ENCODE results near the gene PLEKHA7. TPM values are rescaled to one million over a fixed set of nuclear protein-coding genes. Genes with fewer than 3 reads are reported as not detected.

Gene PLEKHA7
- total RNA-seq, 1 donor from 2014 or later = 25.3 TPM

GRCh38 chr11:16825968-16826367, 188.2 kb downstream of the PLEKHA7 start:
- Histone ChIP-seq H3K4me3 (ENCODE audit: low read depth, low read length) (no peak overlapping the region), H3K36me3 (ENCODE audit: control insufficient read depth, insufficient read depth, low read length) (peaks cover 1% of the 10 kb centered on the region), H3K27me3 (ENCODE audit: control insufficient read depth, insufficient read depth, low read length) (no peaks in the 10 kb centered on the region)
- no peak for DNase-seq (ENCODE audit: low read depth)
- no peak for TF ChIP-seq CTCF (IDR thresholded peaks at IDR 0.05; ENCODE audit: insufficient read depth, low read length, poor library complexity, severe bottlenecking)

DNA sequence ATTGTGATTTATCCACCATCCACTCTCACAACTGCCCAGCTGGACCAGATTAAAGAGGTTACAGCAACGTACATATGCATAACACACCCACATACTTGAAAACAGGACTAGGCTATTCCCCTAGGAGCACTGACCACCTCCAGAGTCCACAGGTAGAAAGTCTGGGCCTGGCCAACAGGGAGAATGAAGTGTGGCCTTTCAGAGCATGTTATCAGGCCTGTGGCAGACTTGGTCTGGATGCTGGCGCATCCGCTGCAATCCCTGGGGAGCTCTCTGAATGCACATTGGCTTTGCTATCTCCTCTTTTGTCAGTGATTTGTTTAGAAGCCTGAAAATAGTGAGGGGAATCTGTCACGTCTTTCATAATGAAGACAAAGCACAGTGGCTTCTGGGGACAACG, 189.1 kb downstream of the PLEKHA7 start:
- Histone ChIP-seq H3K4me3 (ENCODE audit: low read depth, low read length) (no peak overlapping the region), H3K27me3 (ENCODE audit: control insufficient read depth, insufficient read depth, low read length) (no peaks in the 10 kb centered on the region), H3K36me3 (ENCODE audit: control insufficient read depth, insufficient read depth, low read length) (peaks cover 1% of the 10 kb centered on the region)
- no peak for TF ChIP-seq CTCF (IDR thresholded peaks at IDR 0.05; ENCODE audit: insufficient read depth, low read length, poor library complexity, severe bottlenecking)
- no peak for DNase-seq (ENCODE audit: low read depth)

- peak; percentile 38 for DNase-seq (ENCODE audit: low read depth)
- peak; percentile 85 for TF ChIP-seq CTCF (IDR thresholded peaks at IDR 0.05; ENCODE audit: insufficient read depth, low read length, poor library complexity, severe bottlenecking)
- Histone ChIP-seq H3K4me3 (ENCODE audit: low read depth, low read length) (no peak overlapping the region), H3K27me3 (ENCODE audit: control insufficient read depth, insufficient read depth, low read length) (no peaks in the 10 kb centered on the region), H3K36me3 (ENCODE audit: control insufficient read depth, insufficient read depth, low read length) (peaks cover 1% of the 10 kb centered on the region)
Measured at GRCh38 chr11:16820324-16821092, 193.7 kb downstream of the PLEKHA7 start.

DNA sequence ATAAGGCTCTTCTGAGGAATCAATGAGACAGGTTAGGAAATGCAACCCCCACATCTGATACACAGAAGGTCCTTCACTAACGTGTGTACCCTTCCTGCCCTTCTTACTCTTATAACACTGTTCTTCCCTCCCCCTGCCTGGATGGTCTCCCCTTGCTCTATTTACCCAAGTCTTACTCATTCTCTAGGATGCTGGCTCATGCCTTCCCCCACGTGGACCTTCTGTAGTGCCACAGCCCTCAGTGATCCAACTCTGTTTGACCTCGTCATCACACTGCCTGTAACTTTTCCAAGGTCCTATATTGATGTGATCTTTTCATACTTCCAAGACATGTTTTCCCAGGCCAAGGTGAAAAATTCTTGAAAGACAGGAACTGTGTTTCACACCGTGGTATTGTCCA, 195.9 kb downstream of the PLEKHA7 start:
- H3K36me3 ChIP-seq (ENCODE audit: control insufficient read depth, insufficient read depth, low read length) = no peaks in the 10 kb centered on the region
- no peaks in the 10 kb centered on the region for H3K27me3 ChIP-seq (ENCODE audit: control insufficient read depth, insufficient read depth, low read length)
- no peak for DNase-seq (ENCODE audit: low read depth)
- H3K4me3 ChIP-seq (ENCODE audit: low read depth, low read length) = no peak overlapping the region
- no peak for TF ChIP-seq CTCF (IDR thresholded peaks at IDR 0.05; ENCODE audit: insufficient read depth, low read length, poor library complexity, severe bottlenecking)

DNA sequence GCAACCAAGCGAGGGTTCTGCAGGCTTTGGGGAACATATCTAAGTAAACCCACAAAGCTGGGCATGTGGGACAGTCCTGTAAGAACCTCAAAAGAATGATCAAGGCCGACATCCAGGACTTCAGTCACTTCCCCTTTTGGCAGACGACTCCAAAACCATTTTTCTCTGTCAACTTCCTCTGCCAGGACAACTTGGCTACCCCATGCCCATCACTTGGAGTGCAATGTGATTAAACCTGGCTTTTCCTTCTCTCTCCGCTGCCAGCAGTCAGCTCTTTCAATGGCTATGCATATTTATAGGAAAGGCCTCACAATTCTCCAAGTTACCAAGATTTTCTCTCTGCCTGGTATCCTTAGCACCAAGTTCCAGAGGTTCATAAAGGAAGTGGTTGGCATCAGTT, 196.9 kb downstream of the PLEKHA7 start:
- Histone ChIP-seq H3K36me3 (ENCODE audit: control insufficient read depth, insufficient read depth, low read length) (no peaks in the 10 kb centered on the region), H3K27me3 (ENCODE audit: control insufficient read depth, insufficient read depth, low read length) (no peaks in the 10 kb centered on the region), H3K4me3 (ENCODE audit: low read depth, low read length) (no peak overlapping the region)
- no peak for TF ChIP-seq CTCF (IDR thresholded peaks at IDR 0.05; ENCODE audit: insufficient read depth, low read length, poor library complexity, severe bottlenecking)
- DNase-seq (ENCODE audit: low read depth) = no peak
